Neuronal stem cell (in vitro differentiated cells): ENCODE measurements around the gene FAHD1.
"Not testable (repeated sequence)": the region's sequence is repeated elsewhere in the genome, so short reads cannot be mapped to it uniquely, and the experiment has no call there.

Experiments used
- DNase-seq: peaks from one replicate; pipeline ENCODE4 v3.0.0-alpha.2; 2013; ENCODE audit warnings: low spot score
- H2AFZ ChIP-seq: one replicate; pipeline ENCODE4 v1.6.1; 2013; ENCODE audit warnings: mild to moderate bottlenecking, low read length, inconsistent platforms
- H2AK5ac ChIP-seq: 2 replicates; pipeline ENCODE4 v1.6.1; 2013; ENCODE audit warnings: low read depth, mild to moderate bottlenecking, inconsistent platforms, low read length, moderate library complexity, mixed read lengths
- H2BK120ac ChIP-seq: 2 replicates; pipeline ENCODE4 v1.6.1; 2013; ENCODE audit warnings: low read depth, mild to moderate bottlenecking, inconsistent platforms, low read length, moderate library complexity, mixed read lengths
- H2BK12ac ChIP-seq: one replicate; pipeline ENCODE4 v1.6.1; 2013; ENCODE audit warnings: low read length, inconsistent platforms
- H2BK15ac ChIP-seq: 2 replicates; pipeline ENCODE4 v1.6.1; 2013; ENCODE audit warnings: mild to moderate bottlenecking, low read length, inconsistent platforms, mixed read lengths
- H2BK5ac ChIP-seq: one replicate; pipeline ENCODE4 v1.6.1; 2013; ENCODE audit warnings: inconsistent platforms, mild to moderate bottlenecking, low read length, moderate library complexity
- H3K14ac ChIP-seq: one replicate; pipeline ENCODE4 v1.6.1; 2013; ENCODE audit warnings: low read length, inconsistent platforms
- H3K18ac ChIP-seq: 2 replicates; pipeline ENCODE4 v1.6.1; 2013; ENCODE audit warnings: low read length, inconsistent platforms
- H3K23ac ChIP-seq: 2 replicates; pipeline ENCODE4 v1.6.1; 2013; ENCODE audit warnings: low read depth, mild to moderate bottlenecking, mixed read lengths, low read length, inconsistent platforms; ENCODE audit not compliant: poor library complexity
- H3K27ac ChIP-seq: replicated peaks from 3 replicates; pipeline ENCODE4 v1.5.1; 2013; ENCODE audit warnings: low read length, inconsistent platforms
- H3K27me3 ChIP-seq, 3 experiments: 2 replicates each; pipeline ENCODE4 v1.6.1; 2013; ENCODE audit warnings: low read length in 3 of 3, mild to moderate bottlenecking in 2 of 3, inconsistent platforms in 1 of 3, low read depth in 1 of 3, mixed read lengths in 1 of 3, moderate library complexity in 1 of 3; ENCODE audit not compliant: control insufficient read depth in 3 of 3, insufficient read depth in 3 of 3
- H3K36me3 ChIP-seq, 2 donors: replicated peaks in 1 of 2; 2 replicates each; pipeline ENCODE4 v1.6.1; 2013; ENCODE audit warnings: low read length in 2 of 2; ENCODE audit not compliant: control insufficient read depth in 2 of 2, insufficient read depth in 2 of 2
- H3K4ac ChIP-seq: 2 replicates; pipeline ENCODE4 v1.6.1; 2013; ENCODE audit warnings: inconsistent platforms, mild to moderate bottlenecking, low read length, moderate library complexity
- H3K4me1 ChIP-seq, 2 donors: 1 replicate in 1 of 2; 2 replicates in 1 of 2; pipeline ENCODE4 v1.6.1; 2013; ENCODE audit warnings: low read length in 2 of 2, low read depth in 1 of 2; ENCODE audit not compliant: control insufficient read depth in 2 of 2, insufficient read depth in 1 of 2
- H3K4me2 ChIP-seq: one replicate; pipeline ENCODE4 v1.6.1; 2013; ENCODE audit warnings: mild to moderate bottlenecking, low read length, inconsistent platforms; ENCODE audit not compliant: insufficient read depth, poor library complexity, severe bottlenecking
- H3K4me3 ChIP-seq, 2 donors: 2 replicates each; pipeline ENCODE4 v1.5.1; 2013; ENCODE audit warnings: low read length in 2 of 2, mild to moderate bottlenecking in 2 of 2, inconsistent platforms in 1 of 2, moderate library complexity in 1 of 2
- H3K79me1 ChIP-seq: one replicate; pipeline ENCODE4 v1.6.1; 2013; ENCODE audit warnings: low read depth, mild to moderate bottlenecking, inconsistent platforms, low read length, moderate library complexity
- H3K9ac ChIP-seq: one replicate; pipeline ENCODE4 v1.6.1; 2013; ENCODE audit warnings: mild to moderate bottlenecking, low read depth, low read length, inconsistent platforms; ENCODE audit not compliant: poor library complexity
- H3K9me3 ChIP-seq, 2 donors: replicated peaks in 1 of 2; 2 replicates each; pipeline versions ENCODE3 to v1.6.1; 2013; ENCODE audit warnings: low read length in 2 of 2, mild to moderate bottlenecking in 2 of 2, inconsistent platforms in 1 of 2, low read depth in 1 of 2, mixed read lengths in 1 of 2, moderate library complexity in 1 of 2; ENCODE audit not compliant: control insufficient read depth in 2 of 2, insufficient read depth in 1 of 2
- H4K8ac ChIP-seq: one replicate; pipeline ENCODE4 v1.6.1; 2013; ENCODE audit warnings: low read depth, mild to moderate bottlenecking, inconsistent platforms, low read length, moderate library complexity
- H4K91ac ChIP-seq: one replicate; pipeline ENCODE4 v1.6.1; 2013; ENCODE audit warnings: low read length, low read depth, mild to moderate bottlenecking, inconsistent platforms; ENCODE audit not compliant: poor library complexity
- WGBS, 2 donors: extraction: QIAGEN DNeasy Blood & Tissue Kit; methylation state at CpG; one replicate each; pipeline ENCODE4 v1.1.7; 2013; ENCODE audit warnings: missing lambda C conversion rate in 2 of 2, mixed read lengths in 1 of 2; ENCODE audit not compliant: insufficient read length in 2 of 2, insufficient replicate concordance in 1 of 2; ENCODE audit errors: extremely low coverage in 2 of 2; 5-methylcytosine and 5-hydroxymethylcytosine counted together

The FAHD1 gene

DNA sequence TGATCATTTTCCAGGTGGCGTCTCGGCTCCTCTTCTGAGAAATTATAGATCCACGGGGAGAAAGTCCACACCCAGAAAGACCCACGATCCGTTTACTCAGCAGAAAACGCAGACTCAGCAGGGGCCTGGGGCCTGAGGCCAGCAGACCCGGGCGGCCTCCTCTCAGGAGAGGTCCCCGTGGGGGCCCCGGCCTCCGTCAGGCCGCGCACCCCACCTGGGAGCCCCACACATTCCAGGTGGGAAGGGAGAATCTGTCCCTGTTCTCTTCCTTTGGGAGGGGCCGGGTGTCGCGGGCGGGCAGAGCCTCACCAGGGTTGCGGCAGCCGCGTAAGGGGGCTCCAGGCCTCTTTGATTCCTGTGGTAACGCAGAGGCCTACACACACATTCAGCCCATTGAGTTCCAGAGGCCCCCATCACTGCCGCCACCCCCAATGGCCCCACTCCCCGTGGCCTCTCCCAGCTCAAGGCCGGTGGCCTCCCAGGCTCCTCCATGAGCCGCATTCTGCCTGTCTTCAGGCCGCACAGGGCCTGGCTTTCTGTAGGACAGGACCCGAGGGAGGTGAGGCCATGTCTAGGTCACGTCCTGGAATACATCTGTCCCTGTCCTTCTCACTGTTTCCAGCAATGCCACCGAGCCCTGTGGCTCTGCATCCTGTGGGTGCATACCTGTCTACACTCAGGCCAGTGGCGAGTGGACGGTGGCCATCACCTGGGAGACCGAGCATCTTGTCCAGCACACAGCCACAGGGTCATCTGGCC lies 31.9 kb upstream of the FAHD1 start:
- no CpG with 5 or more reads among the region's 32 CpGs for WGBS, 2 donors
- H3K36me3 ChIP-seq = peaks cover 3 to 13% of the 10 kb centered on the region in 2 donors
- H2BK5ac ChIP-seq = no peak overlapping the region
- H3K9me3 ChIP-seq = peaks cover 5 to 6% of the 10 kb centered on the region in 2 donors
- no peak overlapping the region for H3K14ac ChIP-seq
- peaks cover 5% of the 10 kb centered on the region for H3K79me1 ChIP-seq
- no peak overlapping the region for H3K4me2 ChIP-seq
- peak overlapping the region in 1 of 2 donors; percentile 16 for H3K4me3 ChIP-seq
- H3K23ac ChIP-seq = peak overlapping the region; percentile 73
- H3K27me3 ChIP-seq = no peaks in the 10 kb centered on the region
- no peaks in the 10 kb centered on the region for H3K4me1 ChIP-seq
- H2BK15ac ChIP-seq = no peak overlapping the region
- H3K4ac ChIP-seq = no peak overlapping the region
- no peak overlapping the region for H3K9ac ChIP-seq
- no peak overlapping the region for H3K18ac ChIP-seq
- no peak overlapping the region for H2BK12ac ChIP-seq
- no peak for DNase-seq
- H2AFZ ChIP-seq = no peak overlapping the region
- H4K8ac ChIP-seq = no peak overlapping the region
- no peak overlapping the region for H4K91ac ChIP-seq
- no peak overlapping the region for H3K27ac ChIP-seq
- no peak overlapping the region for H2BK120ac ChIP-seq
- no peak overlapping the region for H2AK5ac ChIP-seq

DNA sequence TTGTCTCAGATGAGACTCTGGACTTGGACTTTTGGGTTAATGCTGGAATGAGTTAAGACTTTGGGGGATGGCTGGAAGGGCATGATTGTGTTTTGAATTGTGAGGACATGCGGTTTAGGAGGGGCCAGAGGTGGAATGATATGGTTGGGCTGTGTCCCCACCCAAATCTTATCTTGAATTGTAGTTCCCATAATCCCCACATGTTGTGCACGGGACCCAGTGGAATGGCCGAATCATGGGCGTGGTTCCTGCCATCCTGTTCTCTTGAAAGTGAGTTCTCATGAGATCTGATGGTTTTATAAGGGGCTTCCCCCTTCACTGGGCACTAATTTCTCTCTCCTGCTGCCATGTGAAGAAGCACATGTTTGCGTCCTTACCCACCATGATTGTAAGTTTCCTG lies 27.7 kb upstream of the FAHD1 start:
- no CpG with 5 or more reads among the region's 5 CpGs for WGBS, 2 donors
- not testable (repeated sequence) for H3K4me1 ChIP-seq, H3K23ac ChIP-seq, H2BK120ac ChIP-seq, H3K4me2 ChIP-seq, H3K36me3 ChIP-seq, H3K79me1 ChIP-seq, H3K9ac ChIP-seq, H2BK15ac ChIP-seq, H2BK12ac ChIP-seq, H3K4me3 ChIP-seq, H3K27ac ChIP-seq, H4K91ac ChIP-seq, H2BK5ac ChIP-seq, H2AFZ ChIP-seq, H3K14ac ChIP-seq, H3K18ac ChIP-seq, H2AK5ac ChIP-seq, DNase-seq, H4K8ac ChIP-seq, H3K27me3 ChIP-seq, H3K4ac ChIP-seq
- peaks cover 5 to 14% of the 10 kb centered on the region in 2 donors for H3K9me3 ChIP-seq

DNA sequence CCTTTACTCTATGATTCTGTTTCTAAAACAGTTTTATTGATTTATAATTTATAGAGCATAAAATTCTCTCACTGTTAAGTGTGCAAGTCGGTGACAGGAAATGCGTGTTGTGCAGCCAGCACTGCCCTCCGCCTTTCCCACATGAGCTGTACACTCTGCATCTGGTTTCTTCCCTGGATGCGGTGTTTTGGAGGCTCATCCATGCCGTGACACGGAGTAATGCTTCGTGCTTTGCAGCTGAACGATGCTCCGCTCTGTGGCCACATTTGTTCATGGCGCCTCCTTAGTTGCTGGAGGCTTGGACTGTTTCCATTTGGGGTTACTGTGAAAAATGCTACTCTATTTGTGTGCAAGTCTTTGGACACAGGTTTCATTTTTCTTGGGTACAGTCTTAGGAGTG lies 26.3 kb upstream of the FAHD1 start:
- no peak overlapping the region for H3K9ac ChIP-seq
- no CpG with 5 or more reads among the region's 10 CpGs for WGBS, 2 donors
- no peaks in the 10 kb centered on the region for H3K27me3 ChIP-seq
- H2BK12ac ChIP-seq = no peak overlapping the region
- DNase-seq = no peak
- H2BK120ac ChIP-seq = no peak overlapping the region
- H3K79me1 ChIP-seq = no peaks in the 10 kb centered on the region
- H3K14ac ChIP-seq = no peak overlapping the region
- H2AFZ ChIP-seq = no peak overlapping the region
- no peak overlapping the region for H3K18ac ChIP-seq
- H3K4ac ChIP-seq = no peak overlapping the region
- H2AK5ac ChIP-seq = no peak overlapping the region
- no peak overlapping the region for H4K91ac ChIP-seq
- H3K9me3 ChIP-seq = peaks cover 5 to 14% of the 10 kb centered on the region in 2 donors
- H3K36me3 ChIP-seq = peaks cover 2 to 7% of the 10 kb centered on the region in 2 donors
- peak overlapping the region in 1 of 2 donors; percentile 3 for H3K4me3 ChIP-seq
- no peak overlapping the region for H3K23ac ChIP-seq
- H3K4me1 ChIP-seq = no peaks in the 10 kb centered on the region
- no peak overlapping the region for H3K27ac ChIP-seq
- H2BK15ac ChIP-seq = no peak overlapping the region
- H3K4me2 ChIP-seq = no peak overlapping the region
- H2BK5ac ChIP-seq = no peak overlapping the region
- H4K8ac ChIP-seq = no peak overlapping the region

DNA sequence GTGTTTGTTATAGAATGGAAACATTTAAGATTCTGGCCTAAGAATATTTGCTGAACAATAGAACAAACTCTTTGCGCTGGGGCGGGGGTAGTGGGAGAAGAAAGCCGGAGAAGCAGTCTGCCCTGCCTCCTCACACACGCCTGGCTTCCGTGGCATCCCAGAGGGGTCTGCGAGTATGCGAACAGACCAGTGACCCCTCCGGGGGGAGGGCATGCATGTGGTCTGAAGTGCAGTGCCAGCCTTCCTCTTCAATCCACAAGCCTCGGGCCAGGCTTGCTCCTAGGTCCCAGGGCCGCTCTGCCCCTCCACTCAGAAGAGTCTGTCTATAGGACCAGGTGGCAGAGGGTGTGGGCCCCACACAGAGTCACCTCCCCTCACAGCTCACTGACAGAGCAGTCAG lies 19.4 kb upstream of the FAHD1 start:
- peak overlapping the region; percentile 65 for H4K8ac ChIP-seq
- H3K4me2 ChIP-seq = no peak overlapping the region
- no peak overlapping the region for H3K18ac ChIP-seq
- H3K9ac ChIP-seq = no peak overlapping the region
- H2BK120ac ChIP-seq = no peak overlapping the region
- H2BK5ac ChIP-seq = no peak overlapping the region
- H2AFZ ChIP-seq = no peak overlapping the region
- no peak overlapping the region for H2BK15ac ChIP-seq
- no peak overlapping the region for H3K4me3 ChIP-seq
- H3K27me3 ChIP-seq = no peaks in the 10 kb centered on the region
- H3K9me3 ChIP-seq = no peaks in the 10 kb centered on the region
- H3K79me1 ChIP-seq = peaks cover 4% of the 10 kb centered on the region
- no peak for DNase-seq
- H3K4me1 ChIP-seq = no peaks in the 10 kb centered on the region
- no peak overlapping the region for H3K27ac ChIP-seq
- H2BK12ac ChIP-seq = no peak overlapping the region
- no CpG with 5 or more reads among the region's 10 CpGs for WGBS, 2 donors
- H3K4ac ChIP-seq = no peak overlapping the region
- H4K91ac ChIP-seq = no peak overlapping the region
- no peak overlapping the region for H3K14ac ChIP-seq
- H2AK5ac ChIP-seq = no peak overlapping the region
- no peak overlapping the region for H3K23ac ChIP-seq
- H3K36me3 ChIP-seq = peaks cover 21 to 42% of the 10 kb centered on the region in 2 donors
